CD4-positive, CD25-positive, alpha-beta regulatory T cell (primary cell): ENCODE results near the gene DGKG. TPM values are rescaled to one million over a fixed set of nuclear protein-coding genes. Genes with fewer than 3 reads are reported as not detected.

Experiments
- ATAC-seq, 2 donors: fragments of 150-1000 bp; cut with Tn5 transposase; one replicate each; pipeline ENCODE4 v1.10.0; 2021; ENCODE audit warnings: low read depth in 2 of 2, moderate number of reproducible peaks in 2 of 2, moderate library complexity in 1 of 2
- DNase-seq, 3 donors: peaks; one replicate each; pipeline versions ENCODE4 v3.0.0 to v3.0.0-alpha.2; 2012 to 2022; ENCODE audit warnings: mixed read lengths in 1 of 3
- H3K27ac ChIP-seq: one replicate; pipeline ENCODE4 v1.7.0; 2013; ENCODE audit warnings: mild to moderate bottlenecking, low read length; ENCODE audit not compliant: insufficient read depth, poor library complexity, severe bottlenecking
- H3K27me3 ChIP-seq: one replicate; pipeline ENCODE4 v1.7.0; 2013; ENCODE audit warnings: low read length; ENCODE audit not compliant: control insufficient read depth, insufficient read depth
- H3K36me3 ChIP-seq: one replicate; pipeline ENCODE4 v1.7.0; 2013; ENCODE audit warnings: mild to moderate bottlenecking, low read length, moderate library complexity; ENCODE audit not compliant: control insufficient read depth, insufficient read depth
- H3K4me1 ChIP-seq: 2 replicates; pipeline ENCODE4 v1.7.0; 2013; ENCODE audit warnings: mild to moderate bottlenecking, low read length; ENCODE audit not compliant: insufficient read depth, control insufficient read depth, poor library complexity, severe bottlenecking
- H3K4me3 ChIP-seq: one replicate; pipeline ENCODE4 v1.7.0; 2013; ENCODE audit warnings: low read depth, mild to moderate bottlenecking, low read length, moderate library complexity
- H3K9me3 ChIP-seq, 2 experiments: 1 replicate in 1 of 2; 2 replicates in 1 of 2; pipeline ENCODE4 v1.7.0; 2013; ENCODE audit warnings: low read length in 2 of 2, mild to moderate bottlenecking in 1 of 2, moderate library complexity in 1 of 2; ENCODE audit not compliant: control insufficient read depth in 2 of 2
- H3K27ac Mint-ChIP-seq, 3 donors: one replicate each; pipeline ENCODE4 v1.8.0; 2020 to 2022; ENCODE audit warnings: mild to moderate bottlenecking in 3 of 3, mixed read lengths in 3 of 3, moderate library complexity in 2 of 3
- H3K27me3 Mint-ChIP-seq: one replicate; pipeline ENCODE4 v1.8.0; 2022; ENCODE audit warnings: mild to moderate bottlenecking, mixed read lengths
- H3K36me3 Mint-ChIP-seq: one replicate; pipeline ENCODE4 v1.8.0; 2020; ENCODE audit warnings: mixed read lengths
- H3K4me1 Mint-ChIP-seq, 4 donors: one replicate each; pipeline ENCODE4 v1.8.0; 2020 to 2022; ENCODE audit warnings: mixed read lengths in 4 of 4, mild to moderate bottlenecking in 1 of 4
- H3K4me3 Mint-ChIP-seq, 4 donors: one replicate each; pipeline ENCODE4 v1.8.0; 2020 to 2022; ENCODE audit warnings: mild to moderate bottlenecking in 4 of 4, mixed read lengths in 4 of 4, moderate library complexity in 3 of 4
- H3K9me3 Mint-ChIP-seq, 7 donors: one replicate each; pipeline ENCODE4 v1.8.0; 2020 to 2022; ENCODE audit warnings: mixed read lengths in 7 of 7, mild to moderate bottlenecking in 3 of 7, moderate library complexity in 2 of 7
- polyA plus RNA-seq, 4 donors: library from polyadenylated mRNA; unstranded; fragments of 300-500 nt; fragmentation: Illumina TruSeq; gene quantifications; one replicate each; pipeline ENCODE4 v1.2.3, GENCODE V29; 2021
- total RNA-seq: library from RNA; stranded (reverse); gene quantifications from one replicate; pipeline ENCODE4 v1.2.3, GENCODE V29; 2022

Gene DGKG
- total and polyA plus RNA-seq, 5 donors from 2014 or later = 0.81 TPM; not detected in 4

DNA sequence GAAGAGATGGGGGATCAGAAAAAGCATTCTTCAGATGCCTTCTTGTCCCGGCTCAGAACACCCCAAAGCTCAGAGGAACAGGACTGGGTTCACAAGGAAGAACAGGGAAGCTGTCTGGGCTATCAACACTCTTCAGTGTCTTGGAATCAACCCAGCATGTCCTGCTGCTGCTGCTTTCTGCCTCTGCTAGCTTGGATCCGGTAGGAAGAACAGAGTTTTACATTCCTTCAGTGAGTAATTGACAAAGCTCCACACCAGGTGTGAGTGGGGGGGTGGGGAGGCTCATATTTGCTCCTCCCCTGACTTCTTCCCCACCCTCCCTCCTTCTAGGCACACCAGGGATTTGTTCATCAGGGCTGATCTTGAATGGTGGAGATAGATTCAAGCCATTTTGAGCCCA, 240.1 kb downstream of the DGKG start:
- H3K27ac Mint-ChIP-seq = no peak overlapping the region

DNA sequence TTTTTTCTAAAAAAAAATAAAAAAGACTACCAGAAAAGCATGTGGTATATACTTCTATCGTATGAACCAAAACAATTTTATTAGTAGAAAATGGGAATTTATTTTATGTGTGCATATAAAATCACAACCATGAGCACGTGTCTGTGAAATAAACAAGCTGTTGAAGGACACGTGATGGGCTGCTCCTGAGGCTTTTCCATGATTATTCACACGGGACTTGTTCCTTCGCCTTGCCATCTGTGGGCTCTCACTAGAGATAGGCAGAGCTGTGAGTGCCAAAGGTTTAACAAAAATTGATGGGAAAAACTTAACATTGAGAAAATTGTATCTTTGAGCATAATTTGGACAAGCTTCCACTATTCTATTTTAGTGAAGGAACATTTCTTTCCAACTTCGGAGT, 240.8 kb downstream of the DGKG start:
- Mint-ChIP-seq H3K9me3 (peaks cover 0 to 3% (median 0%) of the 10 kb centered on the region in 7 donors), H3K27me3 (peaks cover 16% of the 10 kb centered on the region)
- H3K36me3 ChIP-seq = no peaks in the 10 kb centered on the region

More for the DNA sequence above, 240.1 kb downstream of the DGKG start:
- no peaks in the 10 kb centered on the region for H3K36me3 Mint-ChIP-seq
- no peaks in the 10 kb centered on the region for H3K36me3 ChIP-seq
- H3K27me3 Mint-ChIP-seq = peaks cover 15% of the 10 kb centered on the region
- H3K4me1 ChIP-seq = no peaks in the 10 kb centered on the region
- H3K27me3 ChIP-seq = peaks cover 12% of the 10 kb centered on the region
- ATAC-seq = no peak
- H3K4me1 Mint-ChIP-seq = no peaks in the 10 kb centered on the region
- H3K9me3 ChIP-seq = no peaks in the 10 kb centered on the region
- H3K4me3 Mint-ChIP-seq = no peak overlapping the region
- no peak for DNase-seq
- peaks cover 0 to 3% (median 0%) of the 10 kb centered on the region in 7 donors for H3K9me3 Mint-ChIP-seq
- H3K27ac ChIP-seq = no peak overlapping the region
- H3K4me3 ChIP-seq = no peak overlapping the region

DNA sequence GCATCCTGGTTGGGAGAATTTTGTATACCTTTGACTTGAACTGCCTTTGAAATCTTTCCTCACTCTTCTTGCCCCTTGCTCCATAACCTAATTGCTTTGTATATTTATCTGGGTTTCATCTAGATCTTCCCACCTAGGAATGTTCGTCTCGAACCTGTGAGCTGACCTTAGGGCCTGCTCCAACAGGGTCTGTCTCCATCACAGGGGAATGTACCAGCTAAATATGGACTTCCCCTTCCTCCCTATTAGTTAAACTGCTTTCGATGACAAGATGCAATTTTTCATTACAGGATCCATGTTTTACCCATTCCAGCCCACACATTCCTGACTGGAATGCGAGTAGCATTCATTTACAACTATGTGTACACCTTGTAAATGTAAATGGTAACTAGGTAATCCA, 242.5 kb downstream of the DGKG start:
- Mint-ChIP-seq H3K9me3 (peaks cover 0 to 2% (median 0%) of the 10 kb centered on the region in 7 donors), H3K4me3 (no peak overlapping the region), H3K36me3 (no peaks in the 10 kb centered on the region), H3K27ac (no peak overlapping the region), H3K27me3 (peaks cover 16% of the 10 kb centered on the region), H3K4me1 (no peaks in the 10 kb centered on the region)
- peaks cover 16% of the 10 kb centered on the region for H3K27me3 ChIP-seq
- H3K4me3 ChIP-seq = no peak overlapping the region
- no peaks in the 10 kb centered on the region for H3K4me1 ChIP-seq
- no peaks in the 10 kb centered on the region for H3K9me3 ChIP-seq
- H3K36me3 ChIP-seq = no peaks in the 10 kb centered on the region
- H3K27ac ChIP-seq = no peak overlapping the region
- ATAC-seq (no peak), DNase-seq (no peak)

More for the DNA sequence above, 240.8 kb downstream of the DGKG start:
- Mint-ChIP-seq H3K4me3 (no peak overlapping the region), H3K36me3 (no peaks in the 10 kb centered on the region), H3K4me1 (no peaks in the 10 kb centered on the region), H3K27ac (no peak overlapping the region)
- H3K4me3 ChIP-seq = no peak overlapping the region
- H3K9me3 ChIP-seq = no peaks in the 10 kb centered on the region
- DNase-seq = no peak
- peaks cover 14% of the 10 kb centered on the region for H3K27me3 ChIP-seq
- H3K27ac ChIP-seq = no peak overlapping the region
- no peak for ATAC-seq
- no peaks in the 10 kb centered on the region for H3K4me1 ChIP-seq

DNA sequence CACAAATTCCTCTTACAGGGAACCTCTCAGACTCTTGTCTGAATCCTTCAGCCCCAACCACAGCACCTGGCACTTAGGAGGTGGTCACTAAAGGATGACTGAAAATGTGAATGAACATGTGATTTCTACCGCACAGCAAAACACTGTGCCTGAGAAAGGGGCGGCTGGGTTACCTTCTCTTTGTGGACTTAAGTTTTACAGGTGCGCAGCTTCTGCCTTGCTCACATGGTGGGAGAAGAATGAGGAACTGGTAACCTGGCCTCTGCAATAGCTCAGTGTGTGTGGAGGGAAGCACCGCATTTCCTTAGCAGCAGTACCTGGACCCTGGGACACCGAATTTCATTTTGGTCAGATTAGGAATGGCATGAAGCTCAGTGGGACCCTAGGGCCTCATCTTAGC, 243.3 kb downstream of the DGKG start:
- Mint-ChIP-seq H3K27ac (no peak overlapping the region), H3K27me3 (peaks cover 24% of the 10 kb centered on the region), H3K36me3 (no peaks in the 10 kb centered on the region), H3K4me3 (no peak overlapping the region), H3K9me3 (peaks cover 0 to 2% (median 0%) of the 10 kb centered on the region in 7 donors), H3K4me1 (no peaks in the 10 kb centered on the region)
- Histone ChIP-seq H3K4me1 (no peaks in the 10 kb centered on the region), H3K27ac (no peak overlapping the region), H3K9me3 (no peaks in the 10 kb centered on the region), H3K4me3 (no peak overlapping the region), H3K27me3 (peaks cover 14% of the 10 kb centered on the region), H3K36me3 (no peaks in the 10 kb centered on the region)
- ATAC-seq (no peak), DNase-seq (no peak)

DNA sequence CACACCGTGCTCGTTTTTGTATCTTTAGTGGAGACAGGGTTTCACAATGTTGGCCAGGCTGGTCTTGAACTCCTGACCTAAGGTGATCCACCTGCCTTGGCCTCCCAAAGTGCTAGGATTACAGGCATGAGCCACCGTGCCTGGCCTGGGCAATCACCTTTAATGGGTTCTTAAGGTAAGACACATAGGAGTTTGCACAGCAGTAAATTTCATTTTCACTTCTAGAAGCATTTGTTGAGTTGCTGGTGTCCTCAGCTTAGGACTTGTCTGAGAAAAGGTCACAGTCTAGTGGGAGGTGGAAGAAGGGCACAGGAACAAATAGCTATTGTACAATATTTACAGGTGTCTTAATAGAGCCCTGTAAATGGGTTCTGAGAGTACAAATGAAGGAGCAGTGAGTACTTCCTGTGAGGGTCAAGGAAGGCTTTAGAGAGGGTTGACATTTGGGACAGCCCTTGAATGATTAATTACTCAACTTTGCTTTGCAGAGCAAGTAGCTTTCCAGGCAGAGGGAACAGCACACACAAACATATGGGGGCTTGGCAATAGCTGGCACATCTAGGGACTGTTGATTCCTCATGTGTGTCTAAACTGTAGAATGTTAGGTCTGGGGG, 244.4 kb downstream of the DGKG start:
- Histone ChIP-seq H3K36me3 (no peaks in the 10 kb centered on the region), H3K4me1 (no peaks in the 10 kb centered on the region), H3K9me3 (no peaks in the 10 kb centered on the region), H3K27me3 (peaks cover 12% of the 10 kb centered on the region), H3K4me3 (no peak overlapping the region), H3K27ac (no peak overlapping the region)
- no peaks in the 10 kb centered on the region for H3K36me3 Mint-ChIP-seq
- ATAC-seq (no peak), DNase-seq (no peak)
- H3K27ac Mint-ChIP-seq = peak overlapping the region in 1 of 3 donors; percentile 34
- H3K27me3 Mint-ChIP-seq = peaks cover 28% of the 10 kb centered on the region
- H3K4me3 Mint-ChIP-seq = peak overlapping the region in 1 of 4 donors; percentile 33
- peaks cover 0 to 2% (median 0%) of the 10 kb centered on the region in 7 donors for H3K9me3 Mint-ChIP-seq
- H3K4me1 Mint-ChIP-seq = no peaks in the 10 kb centered on the region

DNA sequence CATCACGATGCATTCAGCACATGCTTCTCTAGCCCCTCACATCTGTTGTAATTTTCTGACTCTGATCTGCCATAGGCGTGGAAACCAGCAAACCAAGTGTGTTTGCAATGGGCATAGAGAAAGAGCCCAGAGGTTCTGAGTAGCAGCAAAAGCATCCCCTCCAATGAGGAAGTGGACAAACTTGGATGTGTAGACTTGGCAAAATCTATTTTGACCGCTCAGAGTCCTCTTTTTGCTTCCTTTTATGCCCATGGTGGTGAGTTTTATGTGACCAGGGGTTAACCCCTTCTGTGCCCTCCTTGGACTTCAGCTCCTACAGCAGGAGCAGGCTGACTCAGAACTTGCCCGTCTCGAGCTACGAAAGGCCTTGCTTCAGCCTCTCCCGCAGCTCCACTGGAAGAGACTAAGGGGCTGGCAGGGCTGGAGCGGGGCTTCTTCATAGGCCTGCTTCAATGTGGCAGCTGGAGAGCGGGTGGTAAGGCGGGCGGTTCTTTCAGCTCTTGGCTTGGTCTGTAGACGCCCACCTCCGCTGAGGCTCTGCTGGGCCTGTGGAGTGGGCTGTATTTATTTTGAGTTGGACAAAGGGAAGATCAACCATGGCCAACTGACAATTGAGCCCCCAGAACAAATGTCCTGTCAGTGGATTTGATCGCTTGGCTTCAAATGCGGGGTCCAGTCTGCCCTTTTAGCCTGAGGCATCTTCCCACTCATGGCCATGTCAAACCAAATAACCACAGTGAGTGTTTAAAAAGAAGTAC, 246.6 kb downstream of the DGKG start:
- no peak overlapping the region for H3K27ac ChIP-seq
- Mint-ChIP-seq H3K27me3 (peaks cover 50% of the 10 kb centered on the region), H3K4me1 (peaks cover 4 to 11% (median 7%) of the 10 kb centered on the region in 4 donors), H3K27ac (no peak overlapping the region), H3K4me3 (no peak overlapping the region), H3K9me3 (peaks cover 0 to 5% (median 0%) of the 10 kb centered on the region in 7 donors), H3K36me3 (no peaks in the 10 kb centered on the region)
- no peaks in the 10 kb centered on the region for H3K36me3 ChIP-seq
- H3K4me1 ChIP-seq = peaks cover 1% of the 10 kb centered on the region
- ATAC-seq (no peak), DNase-seq (no peak)
- no peak overlapping the region for H3K4me3 ChIP-seq
- H3K27me3 ChIP-seq = peaks cover 28% of the 10 kb centered on the region
- H3K9me3 ChIP-seq = no peaks in the 10 kb centered on the region

DNA sequence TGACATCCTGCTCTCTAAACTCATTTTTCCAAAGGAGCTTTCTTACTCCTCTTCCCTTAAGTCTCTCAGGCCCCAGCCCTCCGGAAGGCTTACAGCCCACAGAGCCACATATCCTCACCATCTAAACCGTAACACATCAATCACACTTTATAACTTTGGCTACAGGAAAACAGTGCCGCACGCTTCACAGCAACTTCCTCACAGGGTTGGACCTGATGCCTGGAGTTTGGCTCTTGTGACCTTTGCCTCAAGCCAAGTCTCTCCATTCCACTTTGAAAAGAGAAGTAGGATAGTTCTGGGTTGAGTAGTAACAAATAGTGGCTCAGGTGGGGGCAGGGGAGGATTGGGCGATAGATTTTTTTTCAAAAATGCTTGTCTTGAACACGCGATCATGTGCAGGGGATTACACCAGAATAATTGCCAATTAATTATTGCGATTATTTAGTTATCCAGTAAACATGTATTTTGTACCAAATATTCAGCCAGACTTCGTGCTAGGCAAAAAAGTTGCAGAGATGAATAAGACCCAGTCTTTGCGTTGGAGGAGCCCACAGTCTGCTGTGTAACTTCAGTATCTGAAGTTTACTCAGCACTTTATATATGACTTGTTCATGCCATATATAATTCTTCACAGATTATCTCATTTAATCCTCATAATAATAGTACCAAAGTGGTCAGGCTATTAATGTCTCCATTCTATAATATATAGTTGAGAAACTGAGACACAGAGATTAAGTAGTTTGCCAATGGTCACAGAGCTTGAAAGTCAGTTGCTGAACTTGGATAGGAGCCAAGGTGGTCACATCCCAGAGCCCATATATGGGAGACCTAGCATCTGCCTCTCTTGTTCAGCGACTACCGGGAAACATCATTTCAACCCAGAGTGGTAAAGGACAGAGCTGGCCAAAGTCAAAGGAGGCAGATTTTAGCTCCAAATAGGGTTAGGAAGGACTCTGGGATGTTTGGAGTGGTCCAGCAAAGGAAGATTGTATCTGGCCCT, 250.8 kb downstream of the DGKG start:
- H3K36me3 Mint-ChIP-seq = no peaks in the 10 kb centered on the region
- H3K27me3 ChIP-seq = peaks cover 40% of the 10 kb centered on the region
- DNase-seq = no peak

More for the DNA sequence above, 250.8 kb downstream of the DGKG start:
- Histone ChIP-seq H3K27ac (no peak overlapping the region), H3K36me3 (no peaks in the 10 kb centered on the region), H3K9me3 (no peaks in the 10 kb centered on the region), H3K4me1 (peaks cover 37% of the 10 kb centered on the region), H3K4me3 (no peak overlapping the region)
- no peak for ATAC-seq
- Mint-ChIP-seq H3K9me3 (peaks cover 0 to 9% (median 0%) of the 10 kb centered on the region in 7 donors), H3K4me3 (peak overlapping the region in 3 of 4 donors; percentile 29 to 78 (median 75)), H3K4me1 (peaks cover 4 to 41% (median 30%) of the 10 kb centered on the region in 4 donors), H3K27ac (no peak overlapping the region), H3K27me3 (peaks cover 86% of the 10 kb centered on the region)
